ENCODE data around the gene ADGRG7.

Gene ADGRG7

GRCh38 chr3:100720426-100720825 lies 111.0 kb downstream of the ADGRG7 start:
- Histone ChIP-seq H3K27me3 (ENCODE audit: low read depth, low read length) (no peaks in the 10 kb centered on the region), H3K36me3 (ENCODE audit: control insufficient read depth in 1 of 2, insufficient read depth in 2 of 2, low read length in 2 of 2) (peaks cover 5 to 10% of the 10 kb centered on the region in 2 donors), H3K27ac (ENCODE audit: low read length) (no peak overlapping the region), H3K4me1 (ENCODE audit: control insufficient read depth in 1 of 2, insufficient read depth in 2 of 2, low read length in 2 of 2) (peaks cover 5 to 17% of the 10 kb centered on the region in 2 donors), H3K4me3 (ENCODE audit: low read depth in 1 of 2, low read length in 2 of 2) (no peak overlapping the region), H3K9me3 (ENCODE audit: control insufficient read depth in 1 of 2, low read length in 2 of 2) (no peaks in the 10 kb centered on the region)

GRCh38 chr3:100725935-100726513 lies 116.6 kb downstream of the ADGRG7 start:
- no peak overlapping the region for H3K4me3 ChIP-seq (ENCODE audit: low read depth in 1 of 2, low read length in 2 of 2)
- no peaks in the 10 kb centered on the region for H3K27me3 ChIP-seq (ENCODE audit: low read depth, low read length)
- H3K9me3 ChIP-seq (ENCODE audit: control insufficient read depth in 1 of 2, low read length in 2 of 2) = no peaks in the 10 kb centered on the region
- no peak overlapping the region for H3K27ac ChIP-seq (ENCODE audit: low read length)
- peaks cover 25 to 44% of the 10 kb centered on the region in 2 donors for H3K36me3 ChIP-seq (ENCODE audit: control insufficient read depth in 1 of 2, insufficient read depth in 2 of 2, low read length in 2 of 2)
- no peaks in the 10 kb centered on the region for H3K4me1 ChIP-seq (ENCODE audit: control insufficient read depth in 1 of 2, insufficient read depth in 2 of 2, low read length in 2 of 2)

DNA sequence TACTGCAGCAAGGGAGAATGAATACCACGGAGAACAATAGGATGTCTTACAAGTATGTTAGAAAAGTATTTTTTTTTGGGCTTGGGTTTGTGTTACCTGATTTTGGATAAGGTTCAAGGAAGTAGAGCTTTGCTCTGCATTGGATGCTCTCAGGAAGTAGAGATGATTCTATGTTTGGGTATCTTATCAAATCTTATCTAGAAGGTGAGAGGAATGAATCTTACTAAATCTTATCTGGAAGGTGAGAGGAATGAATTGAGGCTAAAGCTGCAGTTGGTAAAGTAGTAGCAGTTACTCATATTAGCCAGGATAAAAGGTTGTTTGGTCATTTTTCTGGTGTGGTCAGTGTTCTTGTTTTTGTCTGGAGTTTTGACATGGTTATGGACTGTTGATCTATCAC lies 117.3 kb downstream of the ADGRG7 start:
- no peaks in the 10 kb centered on the region for H3K27me3 ChIP-seq (ENCODE audit: low read depth, low read length)
- H3K4me1 ChIP-seq (ENCODE audit: control insufficient read depth in 1 of 2, insufficient read depth in 2 of 2, low read length in 2 of 2) = no peaks in the 10 kb centered on the region
- H3K9me3 ChIP-seq (ENCODE audit: control insufficient read depth in 1 of 2, low read length in 2 of 2) = no peaks in the 10 kb centered on the region
- H3K4me3 ChIP-seq (ENCODE audit: low read depth in 1 of 2, low read length in 2 of 2) = no peak overlapping the region
- peaks cover 24 to 37% of the 10 kb centered on the region in 2 donors for H3K36me3 ChIP-seq (ENCODE audit: control insufficient read depth in 1 of 2, insufficient read depth in 2 of 2, low read length in 2 of 2)
- no peak overlapping the region for H3K27ac ChIP-seq (ENCODE audit: low read length)

GRCh38 chr3:100730524-100730923 lies 121.1 kb downstream of the ADGRG7 start:
- H3K36me3 ChIP-seq (ENCODE audit: control insufficient read depth in 1 of 2, insufficient read depth in 2 of 2, low read length in 2 of 2) = peaks cover 33 to 53% of the 10 kb centered on the region in 2 donors
- no peaks in the 10 kb centered on the region for H3K9me3 ChIP-seq (ENCODE audit: control insufficient read depth in 1 of 2, low read length in 2 of 2)
- no peaks in the 10 kb centered on the region for H3K27me3 ChIP-seq (ENCODE audit: low read depth, low read length)
- no peak overlapping the region for H3K4me3 ChIP-seq (ENCODE audit: low read depth in 1 of 2, low read length in 2 of 2)
- H3K4me1 ChIP-seq (ENCODE audit: control insufficient read depth in 1 of 2, insufficient read depth in 2 of 2, low read length in 2 of 2) = peaks cover 0 to 5% of the 10 kb centered on the region in 2 donors
- H3K27ac ChIP-seq (ENCODE audit: low read length) = no peak overlapping the region

DNA sequence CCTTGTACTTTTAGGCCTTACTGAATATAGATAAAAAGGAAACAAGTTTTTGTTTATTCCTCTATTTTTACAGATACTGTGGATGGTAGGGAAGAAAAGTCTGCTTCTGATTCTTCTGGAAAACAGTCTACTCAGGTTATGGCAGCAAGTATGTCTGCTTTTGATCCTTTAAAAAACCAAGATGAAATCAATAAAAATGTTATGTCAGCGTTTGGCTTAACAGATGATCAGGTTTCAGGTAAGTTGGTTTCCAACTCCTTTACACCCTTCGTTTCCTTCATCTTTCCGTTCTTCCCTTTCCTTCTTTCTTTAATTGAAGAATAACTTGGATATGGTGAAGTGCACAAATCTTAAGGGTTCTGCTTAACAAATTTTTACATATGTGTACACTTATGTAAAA lies 123.0 kb downstream of the ADGRG7 start:
- peaks cover 0 to 5% of the 10 kb centered on the region in 2 donors for H3K4me1 ChIP-seq (ENCODE audit: control insufficient read depth in 1 of 2, insufficient read depth in 2 of 2, low read length in 2 of 2)
- H3K36me3 ChIP-seq (ENCODE audit: control insufficient read depth in 1 of 2, insufficient read depth in 2 of 2, low read length in 2 of 2) = peaks cover 43 to 56% of the 10 kb centered on the region in 2 donors
- H3K9me3 ChIP-seq (ENCODE audit: control insufficient read depth in 1 of 2, low read length in 2 of 2) = no peaks in the 10 kb centered on the region
- no peak overlapping the region for H3K4me3 ChIP-seq (ENCODE audit: low read depth in 1 of 2, low read length in 2 of 2)
- no peak overlapping the region for H3K27ac ChIP-seq (ENCODE audit: low read length)
- H3K27me3 ChIP-seq (ENCODE audit: low read depth, low read length) = no peaks in the 10 kb centered on the region

GRCh38 chr3:100737334-100737733 lies 127.9 kb downstream of the ADGRG7 start:
- H3K27me3 ChIP-seq (ENCODE audit: low read depth, low read length) = no peaks in the 10 kb centered on the region
- H3K4me3 ChIP-seq (ENCODE audit: low read depth in 1 of 2, low read length in 2 of 2) = no peak overlapping the region
- no peaks in the 10 kb centered on the region for H3K9me3 ChIP-seq (ENCODE audit: control insufficient read depth in 1 of 2, low read length in 2 of 2)
- peaks cover 0 to 5% of the 10 kb centered on the region in 2 donors for H3K4me1 ChIP-seq (ENCODE audit: control insufficient read depth in 1 of 2, insufficient read depth in 2 of 2, low read length in 2 of 2)
- H3K27ac ChIP-seq (ENCODE audit: low read length) = no peak overlapping the region
- peaks cover 51 to 58% of the 10 kb centered on the region in 2 donors for H3K36me3 ChIP-seq (ENCODE audit: control insufficient read depth in 1 of 2, insufficient read depth in 2 of 2, low read length in 2 of 2)

GRCh38 chr3:100740207-100740606 lies 130.8 kb downstream of the ADGRG7 start:
- no peaks in the 10 kb centered on the region for H3K9me3 ChIP-seq (ENCODE audit: control insufficient read depth in 1 of 2, low read length in 2 of 2)
- no peak overlapping the region for H3K4me3 ChIP-seq (ENCODE audit: low read depth in 1 of 2, low read length in 2 of 2)
- no peaks in the 10 kb centered on the region for H3K27me3 ChIP-seq (ENCODE audit: low read depth, low read length)
- no peaks in the 10 kb centered on the region for H3K4me1 ChIP-seq (ENCODE audit: control insufficient read depth in 1 of 2, insufficient read depth in 2 of 2, low read length in 2 of 2)
- H3K27ac ChIP-seq (ENCODE audit: low read length) = no peak overlapping the region
- H3K36me3 ChIP-seq (ENCODE audit: control insufficient read depth in 1 of 2, insufficient read depth in 2 of 2, low read length in 2 of 2) = peaks cover 53 to 59% of the 10 kb centered on the region in 2 donors

- Histone ChIP-seq H3K9me3 (ENCODE audit: control insufficient read depth in 1 of 2, low read length in 2 of 2) (no peaks in the 10 kb centered on the region), H3K4me3 (ENCODE audit: low read depth in 1 of 2, low read length in 2 of 2) (no peak overlapping the region), H3K27me3 (ENCODE audit: low read depth, low read length) (no peaks in the 10 kb centered on the region), H3K36me3 (ENCODE audit: control insufficient read depth in 1 of 2, insufficient read depth in 2 of 2, low read length in 2 of 2) (peaks cover 54 to 55% of the 10 kb centered on the region in 2 donors), H3K27ac (ENCODE audit: low read length) (no peak overlapping the region), H3K4me1 (ENCODE audit: control insufficient read depth in 1 of 2, insufficient read depth in 2 of 2, low read length in 2 of 2) (peaks cover 0 to 4% of the 10 kb centered on the region in 2 donors)
Measured at GRCh38 chr3:100743535-100743934, 134.1 kb downstream of the ADGRG7 start.

GRCh38 chr3:100744671-100745070 lies 135.3 kb downstream of the ADGRG7 start:
- Histone ChIP-seq H3K27me3 (ENCODE audit: low read depth, low read length) (no peaks in the 10 kb centered on the region), H3K9me3 (ENCODE audit: control insufficient read depth in 1 of 2, low read length in 2 of 2) (no peaks in the 10 kb centered on the region), H3K4me3 (ENCODE audit: low read depth in 1 of 2, low read length in 2 of 2) (no peak overlapping the region), H3K27ac (ENCODE audit: low read length) (no peak overlapping the region), H3K4me1 (ENCODE audit: control insufficient read depth in 1 of 2, insufficient read depth in 2 of 2, low read length in 2 of 2) (peaks cover 0 to 4% of the 10 kb centered on the region in 2 donors), H3K36me3 (ENCODE audit: control insufficient read depth in 1 of 2, insufficient read depth in 2 of 2, low read length in 2 of 2) (peaks cover 55 to 64% of the 10 kb centered on the region in 2 donors)

Data from muscle layer of duodenum (tissue), 2 donors.